Gastrocnemius medialis (tissue), 4 donors: ENCODE data around the gene INF2. TPM values are rescaled to one million over a fixed set of nuclear protein-coding genes. Genes with fewer than 3 reads are reported as not detected.
"Not testable (repeated sequence)": the region's sequence is repeated elsewhere in the genome, so short reads cannot be mapped to it uniquely, and the experiment has no call there.

Experiments used
- ATAC-seq, 2 donors: fragments of 150-250 bp; one replicate each; pipeline ENCODE4 v1.9.1; 2016
- DNase-seq, 2 donors: peaks; one replicate each; pipeline ENCODE4 v3.0.0-alpha.2; 2019
- H3K27ac ChIP-seq, 4 donors: fragments of 200-600 bp; sonication (generic); 1 replicate in 1 of 4; 2 replicates in 3 of 4; pipeline ENCODE4 v1.5.1; 2016 to 2018; ENCODE audit warnings: mild to moderate bottlenecking in 2 of 4, moderate library complexity in 1 of 4
- H3K27me3 ChIP-seq, 3 donors: fragments of 200-600 bp; sonication (generic) in 2 of 3; 1 replicate in 1 of 3; 2 replicates in 2 of 3; pipeline versions ENCODE4 v1.5.1 to v1.6.0; 2016 to 2019; ENCODE audit warnings: mild to moderate bottlenecking in 1 of 3, moderate library complexity in 1 of 3
- H3K36me3 ChIP-seq, 2 donors: fragments of 200-600 bp; sonication (generic) in 1 of 2; one replicate each; pipeline ENCODE4 v1.5.1; 2017 to 2018
- H3K4me1 ChIP-seq, 2 donors: fragments of 200-600 bp; sonication (generic) in 1 of 2; one replicate each; pipeline ENCODE4 v1.5.1; 2016 to 2017; ENCODE audit warnings: mild to moderate bottlenecking in 2 of 2
- H3K4me3 ChIP-seq, 4 donors: fragments of 200-600 bp; sonication (generic) in 3 of 4; 1 replicate in 1 of 4; 2 replicates in 3 of 4; pipeline ENCODE4 v1.5.1; 2016 to 2019; ENCODE audit warnings: mild to moderate bottlenecking in 2 of 4
- H3K9me3 ChIP-seq, 3 donors: fragments of 200-600 bp; sonication (generic) in 2 of 3; 1 replicate in 1 of 3; 2 replicates in 2 of 3; pipeline ENCODE4 v1.5.1; 2016 to 2019
- POLR2A ChIP-seq, 2 donors: fragments of 450-650 bp; IDR thresholded peaks; one replicate each; pipeline ENCODE4 v1.6.1; 2017; ENCODE audit warnings: antibody characterized with exemption in 2 of 2, mild to moderate bottlenecking in 2 of 2, moderate library complexity in 2 of 2
- in situ Hi-C, 4 donors: fragments of 200-750 bp; cut with MboI; loops; one replicate each; pipeline versions ENCODE4 v1.15.0 to v1.8.0; 2017; ENCODE audit warnings: low sequenced_read_pairs in 4 of 4
- intact Hi-C: fragments of 100-400 bp; cut with DNase I; formaldehyde crosslinking; loops from one replicate; pipeline ENCODE4 v1.15.1; 2023; ENCODE audit warnings: low total_unique reads
- total RNA-seq, 4 donors: library from RNA; depleted of rRNA; stranded (reverse); fragments of >200 nt; gene quantifications; one replicate each; pipeline versions ENCODE4 v1.1.0 to v1.2.3, GENCODE V29; 2016
- TF ChIP-seq, protein P1 (sequence below), 5 experiments: fragments of 450-650 bp in 3 of 5; fragments of 200-600 bp in 2 of 5; sonication (generic) in 2 of 5; IDR thresholded peaks in 4 of 5; conservative IDR thresholded peaks in 1 of 5; 1 replicate in 4 of 5; 2 replicates in 1 of 5; pipeline ENCODE4 v1.5.1; 2016 to 2019; ENCODE audit warnings: antibody characterized with exemption in 5 of 5, mild to moderate bottlenecking in 3 of 5, moderate library complexity in 3 of 5

Gene INF2
- total RNA-seq, 4 donors from 2014 or later: 11.6 to 34.6 (median 19.7) TPM

DNA sequence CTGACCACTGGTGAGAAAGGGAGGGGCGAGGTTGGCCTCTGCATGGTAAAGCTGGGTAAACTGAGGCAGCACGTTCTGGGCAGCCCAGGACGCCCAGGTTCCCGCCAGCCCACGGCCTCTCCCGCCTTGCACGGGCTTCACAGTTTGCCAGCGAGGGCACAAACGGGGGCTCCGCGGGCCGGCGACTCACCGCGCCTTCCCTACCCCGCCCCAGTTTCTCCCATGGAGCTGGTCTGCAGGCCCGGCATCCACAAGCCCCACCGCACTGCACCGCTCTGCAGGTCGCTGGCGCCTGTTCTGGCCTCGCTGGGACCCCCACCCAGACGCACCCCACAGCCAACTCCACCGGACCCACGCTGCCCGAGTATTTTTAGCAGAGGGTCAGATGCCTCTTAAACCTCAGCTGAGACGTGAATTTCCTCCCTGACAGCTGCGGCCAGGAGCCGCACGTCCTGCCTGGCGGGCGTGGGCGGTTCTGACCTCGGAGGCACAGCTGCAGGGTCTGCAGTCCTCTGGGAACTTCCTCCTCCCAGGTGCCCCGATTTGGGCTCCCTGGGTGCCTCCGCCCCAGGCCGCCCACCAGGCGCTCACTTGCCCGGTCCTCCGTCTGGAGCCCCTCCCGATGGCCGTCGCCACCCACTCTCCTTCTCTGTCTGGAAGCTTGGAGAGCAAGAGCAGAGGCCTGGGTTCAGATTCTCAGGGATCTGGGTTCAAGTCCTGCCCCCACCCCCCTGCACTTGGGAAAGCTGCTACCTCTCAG lies 29.5 kb upstream of the INF2 start:
- ATAC-seq: no peak
- Histone ChIP-seq H3K4me1 (no peaks in the 10 kb centered on the region), H3K27me3 (peaks cover 8 to 13% (median 13%) of the 10 kb centered on the region in 3 donors), H3K9me3 (no peaks in the 10 kb centered on the region), H3K4me3 (no peak overlapping the region), H3K36me3 (no peaks in the 10 kb centered on the region), H3K27ac (no peak overlapping the region)
- no peak for TF ChIP-seq POLR2A (IDR thresholded peaks at IDR 0.05)
- TF ChIP-seq, protein P1, sequence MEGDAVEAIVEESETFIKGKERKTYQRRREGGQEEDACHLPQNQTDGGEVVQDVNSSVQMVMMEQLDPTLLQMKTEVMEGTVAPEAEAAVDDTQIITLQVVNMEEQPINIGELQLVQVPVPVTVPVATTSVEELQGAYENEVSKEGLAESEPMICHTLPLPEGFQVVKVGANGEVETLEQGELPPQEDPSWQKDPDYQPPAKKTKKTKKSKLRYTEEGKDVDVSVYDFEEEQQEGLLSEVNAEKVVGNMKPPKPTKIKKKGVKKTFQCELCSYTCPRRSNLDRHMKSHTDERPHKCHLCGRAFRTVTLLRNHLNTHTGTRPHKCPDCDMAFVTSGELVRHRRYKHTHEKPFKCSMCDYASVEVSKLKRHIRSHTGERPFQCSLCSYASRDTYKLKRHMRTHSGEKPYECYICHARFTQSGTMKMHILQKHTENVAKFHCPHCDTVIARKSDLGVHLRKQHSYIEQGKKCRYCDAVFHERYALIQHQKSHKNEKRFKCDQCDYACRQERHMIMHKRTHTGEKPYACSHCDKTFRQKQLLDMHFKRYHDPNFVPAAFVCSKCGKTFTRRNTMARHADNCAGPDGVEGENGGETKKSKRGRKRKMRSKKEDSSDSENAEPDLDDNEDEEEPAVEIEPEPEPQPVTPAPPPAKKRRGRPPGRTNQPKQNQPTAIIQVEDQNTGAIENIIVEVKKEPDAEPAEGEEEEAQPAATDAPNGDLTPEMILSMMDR (IDR thresholded peaks at IDR 0.05 in 4 of 5, conservative IDR thresholded peaks at IDR 0.05 in 1 of 5): no peak
- in situ Hi-C loops: no loop called here
- no peak for DNase-seq
- intact Hi-C loops: no loop called here

DNA sequence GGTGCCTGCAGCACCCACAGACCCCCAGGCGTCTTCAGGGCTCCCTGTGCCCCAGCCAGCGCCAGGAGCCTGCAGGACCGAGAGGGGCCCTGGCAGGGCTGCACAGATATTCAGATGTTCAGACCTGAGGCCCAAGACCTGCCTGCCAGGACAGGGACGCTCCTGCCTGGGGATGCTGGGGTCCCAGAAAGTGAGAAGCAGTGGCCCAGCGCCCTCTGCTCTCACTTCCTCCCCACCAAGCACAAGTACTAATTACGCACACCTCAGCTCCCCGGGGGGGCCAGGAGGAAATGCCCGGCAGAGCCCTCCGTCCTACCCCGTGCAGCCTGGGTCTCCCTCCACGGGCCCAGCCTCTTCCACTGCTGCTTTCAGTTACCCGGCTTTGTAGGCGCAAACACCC lies 28.8 kb upstream of the INF2 start:
- no peak for TF ChIP-seq POLR2A (IDR thresholded peaks at IDR 0.05)
- TF ChIP-seq, protein P1 (IDR thresholded peaks at IDR 0.05 in 4 of 5, conservative IDR thresholded peaks at IDR 0.05 in 1 of 5): no peak
- peaks cover 0 to 3% of the 10 kb centered on the region in 2 donors for H3K4me1 ChIP-seq
- in situ Hi-C loops: no loop called here

DNA sequence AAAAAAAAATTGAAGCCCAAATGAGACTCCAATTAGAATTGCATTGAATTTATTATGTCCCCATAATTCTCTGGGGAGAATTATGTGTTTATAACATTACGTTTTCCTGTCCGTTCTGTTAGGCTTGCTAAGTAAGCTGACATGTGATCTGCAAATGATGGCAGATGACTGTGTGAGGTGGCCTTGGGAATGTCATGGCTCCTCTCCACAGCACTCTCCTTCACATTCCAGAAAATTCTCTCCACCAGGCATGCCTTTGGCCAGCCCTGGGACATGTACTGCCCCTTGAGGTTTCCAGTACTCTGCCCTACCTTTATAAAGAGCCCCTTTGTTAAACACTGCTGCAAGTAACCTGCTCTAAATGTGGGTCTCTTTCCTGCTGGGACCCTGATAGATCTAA lies 28.3 kb upstream of the INF2 start:
- Histone ChIP-seq H3K27ac (no peak overlapping the region), H3K27me3 (peaks cover 8 to 13% (median 13%) of the 10 kb centered on the region in 3 donors), H3K9me3 (no peaks in the 10 kb centered on the region), H3K36me3 (no peaks in the 10 kb centered on the region), H3K4me1 (peaks cover 0 to 4% of the 10 kb centered on the region in 2 donors), H3K4me3 (no peak overlapping the region)
- no peak for TF ChIP-seq POLR2A (IDR thresholded peaks at IDR 0.05)
- TF ChIP-seq, protein P1 (IDR thresholded peaks at IDR 0.05 in 4 of 5, conservative IDR thresholded peaks at IDR 0.05 in 1 of 5): no peak
- intact Hi-C loops (no loop called here), in situ Hi-C loops (no loop called here)
- ATAC-seq: no peak
- DNase-seq: no peak

More for the DNA sequence above, 28.8 kb upstream of the INF2 start:
- ATAC-seq: no peak
- no peak overlapping the region for H3K4me3 ChIP-seq
- DNase-seq: no peak
- intact Hi-C loops: no loop called here
- peaks cover 8 to 13% (median 13%) of the 10 kb centered on the region in 3 donors for H3K27me3 ChIP-seq
- no peaks in the 10 kb centered on the region for H3K36me3 ChIP-seq
- no peaks in the 10 kb centered on the region for H3K9me3 ChIP-seq
- H3K27ac ChIP-seq: no peak overlapping the region

DNA sequence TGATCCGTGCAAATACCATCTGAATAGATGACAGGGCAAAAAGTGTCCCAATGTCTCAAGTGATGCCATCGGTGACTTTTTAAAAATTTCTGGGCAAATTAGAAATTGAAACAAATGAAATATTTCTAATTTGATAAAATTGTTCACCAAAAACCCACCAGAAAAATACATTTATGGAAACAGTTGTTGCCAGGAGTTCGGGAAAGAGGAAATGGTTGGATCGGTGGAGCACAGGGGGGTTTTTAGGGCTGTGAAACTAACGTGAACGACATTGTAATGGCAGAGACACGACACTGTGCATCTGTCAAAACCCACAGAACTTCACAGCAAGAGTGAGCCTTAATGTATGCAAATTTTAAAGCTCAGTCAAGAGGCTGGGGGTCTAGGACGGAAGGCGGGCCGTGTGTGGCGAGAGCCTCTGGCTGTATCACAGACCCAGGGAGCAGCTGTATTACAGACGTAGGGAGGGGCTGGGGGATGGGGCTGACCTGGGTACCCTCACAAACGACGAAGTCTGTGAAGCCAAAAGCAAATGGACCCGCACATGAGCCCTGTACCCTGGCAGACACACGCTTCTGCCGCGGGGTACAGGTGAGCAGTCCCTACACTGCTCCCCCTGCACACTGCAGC lies 27.8 kb upstream of the INF2 start:
- H3K36me3 ChIP-seq, H3K9me3 ChIP-seq, H3K27ac ChIP-seq, intact Hi-C loops, in situ Hi-C loops, H3K4me1 ChIP-seq, H3K4me3 ChIP-seq, DNase-seq, ATAC-seq: not testable (repeated sequence)
- peaks cover 8 to 13% (median 13%) of the 10 kb centered on the region in 3 donors for H3K27me3 ChIP-seq

DNA sequence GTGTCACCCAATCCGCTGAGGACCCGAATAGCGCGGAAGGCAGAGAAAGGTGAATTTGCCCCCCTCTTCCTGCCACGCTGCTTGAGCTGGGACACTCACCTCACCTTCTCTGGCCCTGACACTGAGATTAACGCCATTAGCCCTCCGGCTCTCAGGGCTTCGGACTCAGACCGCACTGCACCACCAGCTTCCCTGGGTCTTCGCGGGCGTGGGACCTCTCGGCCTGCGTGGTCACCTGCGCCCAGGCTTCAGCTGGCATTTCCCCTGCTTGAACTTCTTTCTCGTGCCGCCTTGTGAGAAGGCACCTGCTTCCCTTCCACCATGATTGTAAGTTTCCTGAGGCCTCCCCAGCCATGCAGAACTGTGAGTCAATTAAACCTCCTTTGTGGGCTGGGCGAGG lies 26.9 kb upstream of the INF2 start:
- ATAC-seq, H3K4me1 ChIP-seq, DNase-seq, H3K36me3 ChIP-seq, H3K4me3 ChIP-seq, intact Hi-C loops, H3K9me3 ChIP-seq, in situ Hi-C loops, H3K27ac ChIP-seq: not testable (repeated sequence)
- peaks cover 8 to 13% (median 13%) of the 10 kb centered on the region in 3 donors for H3K27me3 ChIP-seq
